OCI-LY3 (cell line): ENCODE results near the gene FTO.

Experiments used
- H2AFZ ChIP-seq: fragments of 200-600, 300-600 bp; shearing (Covaris generic); 2 replicates; pipeline ENCODE4 v1.6.0; 2014; ENCODE audit warnings: antibody characterized with exemption, low read depth, low read length
- H3K27ac ChIP-seq: fragments of 200-600, 300-600 bp; sonication (generic); 2 replicates; pipeline ENCODE4 v1.5.1; 2014; ENCODE audit warnings: mild to moderate bottlenecking, low read length, moderate library complexity, mixed read lengths
- H3K27me3 ChIP-seq: fragments of 200-600, 300-600 bp; sonication (generic); 2 replicates; pipeline ENCODE4 v1.6.1; 2014; ENCODE audit warnings: low read depth, low read length, mixed read lengths
- H3K36me3 ChIP-seq: fragments of 200-600, 300-600 bp; sonication (generic); replicated peaks from 2 replicates; pipeline ENCODE3; 2014; ENCODE audit warnings: low read depth, low read length, mixed read lengths
- H3K4me1 ChIP-seq: fragments of 300-600, 200-600 bp; sonication (generic); 2 replicates; pipeline ENCODE4 v1.6.1; 2014; ENCODE audit warnings: low read length, mixed read lengths
- H3K4me2 ChIP-seq: fragments of 200-600, 300-600 bp; sonication (generic); 2 replicates; pipeline ENCODE4 v1.6.1; 2014; ENCODE audit warnings: low read length, mixed read lengths
- H3K4me3 ChIP-seq: fragments of 300-600, 200-600 bp; sonication (generic); 2 replicates; pipeline ENCODE4 v1.5.1; 2014; ENCODE audit warnings: antibody characterized with exemption, mild to moderate bottlenecking, low read length, moderate library complexity
- H3K79me2 ChIP-seq: fragments of 300-600, 200-600 bp; shearing (Covaris generic); 2 replicates; pipeline ENCODE4 v1.6.1; 2014; ENCODE audit warnings: mild to moderate bottlenecking, low read length, mixed read lengths
- H3K9ac ChIP-seq: fragments of 300-600, 200-600 bp; shearing (Covaris generic); 2 replicates; pipeline ENCODE4 v1.6.0; 2014; ENCODE audit warnings: mild to moderate bottlenecking, low read length, moderate library complexity
- H3K9me3 ChIP-seq: fragments of 200-600, 300-600 bp; shearing (Covaris generic); 2 replicates; pipeline ENCODE4 v1.6.1; 2014; ENCODE audit warnings: low read length, mixed read lengths; ENCODE audit not compliant: insufficient read depth
- H4K20me1 ChIP-seq: fragments of 200-600, 300-600 bp; sonication (generic); 2 replicates; pipeline ENCODE4 v1.6.1; 2016; ENCODE audit warnings: low read length, mixed read lengths; ENCODE audit not compliant: insufficient read depth
- EZH2phosphoT487 ChIP-seq: fragments of 200-600 bp; shearing (Covaris generic); IDR thresholded peaks from 2 replicates; pipeline ENCODE4 v1.6.1; 2018; ENCODE audit warnings: antibody characterized with exemption, mixed run types, low read depth
- TF ChIP-seq, protein P1 (sequence below): fragments of 200-600, 300-600 bp; sonication (generic); IDR thresholded peaks from 2 replicates; pipeline ENCODE4 v1.5.1; 2014; ENCODE audit warnings: antibody characterized with exemption, low read length, low read depth

The FTO gene

DNA sequence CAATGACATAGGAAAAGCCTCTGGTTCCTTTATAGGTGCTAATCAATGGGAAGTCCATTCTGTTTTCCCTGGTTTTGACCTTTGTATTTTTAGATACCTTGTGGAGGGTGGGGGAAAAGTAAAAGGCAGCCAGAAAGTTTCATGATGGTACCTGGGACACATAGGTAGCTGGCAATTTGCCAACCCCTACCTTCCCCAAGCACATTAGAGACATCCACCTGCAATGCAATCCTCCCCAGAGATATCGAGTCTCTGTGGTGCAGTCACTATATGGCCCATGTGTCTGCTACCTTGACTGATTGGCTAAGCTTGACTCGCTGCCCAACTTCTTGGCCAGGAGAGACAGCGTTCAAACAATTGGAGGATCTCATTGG is 496.2 kb downstream of the FTO start:
- Histone ChIP-seq H4K20me1 (no peaks in the 10 kb centered on the region), H3K79me2 (no peaks in the 10 kb centered on the region), H3K9me3 (no peaks in the 10 kb centered on the region), H3K9ac (no peak overlapping the region), H3K4me1 (no peaks in the 10 kb centered on the region), H3K27ac (no peak overlapping the region), H3K27me3 (no peaks in the 10 kb centered on the region; the same call in 1 of the 2 replicates), H3K4me3 (no peak overlapping the region), H3K36me3 (no peaks in the 10 kb centered on the region), H3K4me2 (no peak overlapping the region), H2AFZ (no peak overlapping the region)
- TF ChIP-seq EZH2phosphoT487, result no peak
- TF ChIP-seq, protein P1, sequence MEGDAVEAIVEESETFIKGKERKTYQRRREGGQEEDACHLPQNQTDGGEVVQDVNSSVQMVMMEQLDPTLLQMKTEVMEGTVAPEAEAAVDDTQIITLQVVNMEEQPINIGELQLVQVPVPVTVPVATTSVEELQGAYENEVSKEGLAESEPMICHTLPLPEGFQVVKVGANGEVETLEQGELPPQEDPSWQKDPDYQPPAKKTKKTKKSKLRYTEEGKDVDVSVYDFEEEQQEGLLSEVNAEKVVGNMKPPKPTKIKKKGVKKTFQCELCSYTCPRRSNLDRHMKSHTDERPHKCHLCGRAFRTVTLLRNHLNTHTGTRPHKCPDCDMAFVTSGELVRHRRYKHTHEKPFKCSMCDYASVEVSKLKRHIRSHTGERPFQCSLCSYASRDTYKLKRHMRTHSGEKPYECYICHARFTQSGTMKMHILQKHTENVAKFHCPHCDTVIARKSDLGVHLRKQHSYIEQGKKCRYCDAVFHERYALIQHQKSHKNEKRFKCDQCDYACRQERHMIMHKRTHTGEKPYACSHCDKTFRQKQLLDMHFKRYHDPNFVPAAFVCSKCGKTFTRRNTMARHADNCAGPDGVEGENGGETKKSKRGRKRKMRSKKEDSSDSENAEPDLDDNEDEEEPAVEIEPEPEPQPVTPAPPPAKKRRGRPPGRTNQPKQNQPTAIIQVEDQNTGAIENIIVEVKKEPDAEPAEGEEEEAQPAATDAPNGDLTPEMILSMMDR, result no peak

GRCh38 chr16:54200720-54201119 is 496.8 kb downstream of the FTO start:
- no peak overlapping the region for H3K4me3 ChIP-seq
- no peaks in the 10 kb centered on the region for H3K36me3 ChIP-seq
- H3K9me3 ChIP-seq, result no peaks in the 10 kb centered on the region
- no peaks in the 10 kb centered on the region for H3K4me1 ChIP-seq
- no peaks in the 10 kb centered on the region for H4K20me1 ChIP-seq
- no peaks in the 10 kb centered on the region for H3K79me2 ChIP-seq
- no peak overlapping the region for H3K9ac ChIP-seq
- H3K27me3 ChIP-seq, result no peaks in the 10 kb centered on the region; the same call in 1 of the 2 replicates
- no peak overlapping the region for H3K4me2 ChIP-seq
- H2AFZ ChIP-seq, result no peak overlapping the region
- no peak for TF ChIP-seq EZH2phosphoT487
- H3K27ac ChIP-seq, result no peak overlapping the region

GRCh38 chr16:54201200-54201599 is 497.2 kb downstream of the FTO start:
- H4K20me1 ChIP-seq, result no peaks in the 10 kb centered on the region
- no peak overlapping the region for H3K4me2 ChIP-seq
- TF ChIP-seq, protein P1, result no peak
- TF ChIP-seq EZH2phosphoT487, result no peak
- no peaks in the 10 kb centered on the region for H3K4me1 ChIP-seq
- no peaks in the 10 kb centered on the region for H3K36me3 ChIP-seq
- H3K9me3 ChIP-seq, result no peaks in the 10 kb centered on the region
- H3K27ac ChIP-seq, result no peak overlapping the region
- H3K4me3 ChIP-seq, result no peak overlapping the region
- H3K79me2 ChIP-seq, result no peaks in the 10 kb centered on the region
- H3K27me3 ChIP-seq, result no peaks in the 10 kb centered on the region; the same call in 1 of the 2 replicates
- no peak overlapping the region for H3K9ac ChIP-seq
- no peak overlapping the region for H2AFZ ChIP-seq
